GM12801 (cell line): ENCODE data around the gene DMXL2.

Experiments
- CTCF ChIP-seq: IDR thresholded peaks from one replicate; pipeline ENCODE4 v1.5.1; 2011; ENCODE audit warnings: control low read depth; ENCODE audit not compliant: insufficient read length; ENCODE audit errors: extremely low read depth

The DMXL2 gene

GRCh38 chr15:51448622-51449399 is 173.8 kb downstream of the DMXL2 start:
- no peak for TF ChIP-seq CTCF

- no peak for TF ChIP-seq CTCF
Measured at GRCh38 chr15:51447855-51448621, 174.5 kb downstream of the DMXL2 start.

DNA sequence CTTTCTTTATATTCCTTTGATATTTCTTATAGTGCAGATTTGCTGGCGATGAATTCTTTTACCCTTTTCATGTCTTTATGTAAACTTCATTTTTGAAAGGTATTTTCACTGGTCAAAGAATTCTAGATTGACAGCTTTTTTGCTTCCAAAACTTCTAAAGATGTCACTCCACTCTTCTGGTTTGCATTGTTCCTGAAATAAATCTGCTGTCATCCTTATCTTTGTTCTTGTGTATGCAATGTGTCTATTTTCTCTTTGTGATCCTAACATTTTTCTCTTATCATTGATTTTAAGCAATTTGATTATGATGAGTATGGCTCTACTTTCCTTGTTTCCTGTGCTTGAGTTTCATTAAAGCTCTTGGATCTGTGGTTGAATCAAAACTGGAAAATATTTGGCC is 177.8 kb downstream of the DMXL2 start:
- no peak for TF ChIP-seq CTCF

- TF ChIP-seq CTCF = no peak
Measured at GRCh38 chr15:51444112-51444511, 178.5 kb downstream of the DMXL2 start.

- TF ChIP-seq CTCF = no peak
Measured at GRCh38 chr15:51443282-51443914, 179.2 kb downstream of the DMXL2 start.

- no peak for TF ChIP-seq CTCF
Measured at GRCh38 chr15:51438526-51438925, 184.0 kb downstream of the DMXL2 start.

DNA sequence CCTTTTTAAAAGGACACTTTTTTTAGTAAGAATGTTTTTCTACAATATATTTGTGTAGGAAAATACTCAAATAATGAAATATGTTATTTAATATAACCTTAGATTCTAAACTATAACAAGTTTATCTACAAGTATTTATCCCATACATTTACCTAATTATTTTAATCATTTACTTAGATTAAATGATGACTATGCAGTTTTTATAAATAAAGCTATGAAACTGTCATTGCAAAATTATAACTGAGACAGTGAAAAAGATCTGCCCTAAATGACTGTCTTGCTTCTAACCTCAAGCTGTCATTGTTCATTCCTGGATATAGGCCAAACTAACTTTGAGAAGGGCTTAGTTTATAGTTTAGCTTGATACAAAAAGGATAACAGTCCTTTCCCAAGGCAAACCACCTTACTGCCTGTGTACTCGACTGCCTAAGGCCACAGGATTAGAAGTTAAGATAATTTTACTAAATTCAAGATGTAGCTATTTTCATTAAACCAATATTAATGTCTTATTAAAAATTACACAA is 197.0 kb downstream of the DMXL2 start:
- TF ChIP-seq CTCF = no peak
